Subcutaneous adipose tissue (tissue), 4 donors: ENCODE data around the gene AP3B2. TPM values are rescaled to one million over a fixed set of nuclear protein-coding genes. Genes with fewer than 3 reads are reported as not detected.

Source experiments
- CTCF ChIP-seq: fragments of 450-650 bp; IDR thresholded peaks from one replicate; pipeline ENCODE4 v1.5.1; 2016; ENCODE audit warnings: low read depth, mild to moderate bottlenecking, control low read depth, antibody characterized with exemption, moderate library complexity
- total RNA-seq, 4 donors: library from RNA; depleted of rRNA; stranded (reverse); fragments of >200 nt; gene quantifications; one replicate each; pipeline ENCODE4 v1.1.0, GENCODE V29; 2016

AP3B2 gene
- total RNA-seq, 4 donors from 2014 or later, result 0.82 to 3.4 (median 2.5) TPM

- TF ChIP-seq CTCF, result no peak
Measured at GRCh38 chr15:82641129-82641798, 68.4 kb downstream of the AP3B2 start.

GRCh38 chr15:82640672-82641071, 69.0 kb downstream of the AP3B2 start:
- TF ChIP-seq CTCF, result no peak

GRCh38 chr15:82635798-82636197, 73.9 kb downstream of the AP3B2 start:
- no peak for TF ChIP-seq CTCF

GRCh38 chr15:82630033-82630432, 79.6 kb downstream of the AP3B2 start:
- no peak for TF ChIP-seq CTCF

- no peak for TF ChIP-seq CTCF
Measured at GRCh38 chr15:82625136-82625535, 84.5 kb downstream of the AP3B2 start.

- no peak for TF ChIP-seq CTCF
Measured at GRCh38 chr15:82624438-82624837, 85.2 kb downstream of the AP3B2 start.

- no peak for TF ChIP-seq CTCF
Measured at GRCh38 chr15:82624008-82624407, 85.7 kb downstream of the AP3B2 start.
